ENCODE results near the gene CEP57.
A peak's percentile ranks its signal among the peaks of the same experiment; 100 is the strongest.
"Not testable (repeated sequence)": the region's sequence is repeated elsewhere in the genome, so short reads cannot be mapped to it uniquely, and the experiment has no call there.

The CEP57 gene

DNA sequence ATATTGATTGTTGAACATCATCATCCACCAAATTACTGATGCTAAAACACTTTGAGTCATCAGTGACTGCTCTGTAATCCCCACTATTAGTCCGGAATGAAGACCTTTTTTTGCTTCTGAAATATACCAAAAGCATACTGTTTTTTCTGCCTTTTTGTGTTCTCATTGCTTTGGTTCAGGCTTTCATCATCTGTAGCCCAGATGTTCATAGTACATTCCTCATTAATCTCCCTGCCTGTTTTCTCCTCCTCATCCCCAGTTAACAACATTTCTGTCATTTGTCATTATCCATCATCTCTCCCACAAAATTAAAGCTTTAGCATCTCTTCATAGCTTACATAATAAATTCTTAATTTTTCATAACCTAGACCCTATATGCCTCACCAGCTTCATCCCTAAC is 9.2 kb downstream of the CEP57 start:
- DNase-seq = no peak

DNA sequence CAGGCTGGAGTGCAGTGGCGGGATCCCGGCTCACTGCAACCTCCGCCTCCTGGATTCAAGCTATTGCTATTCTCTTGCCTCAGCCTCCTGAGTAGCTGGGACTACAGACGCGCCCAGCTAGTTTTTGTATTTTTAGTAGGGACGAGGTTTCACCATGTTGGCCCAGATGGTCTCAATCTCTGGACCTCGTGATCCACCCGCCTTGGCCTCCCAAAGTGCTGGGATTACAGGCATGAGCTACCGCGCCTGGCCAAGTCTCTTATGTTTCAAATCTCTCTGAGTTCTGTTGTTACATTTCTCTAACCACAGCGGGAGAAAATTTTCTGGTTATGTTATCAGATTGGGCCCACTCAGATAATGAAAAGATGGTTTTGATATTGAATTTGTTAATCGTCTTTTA is 10.1 kb downstream of the CEP57 start:
- DNase-seq = no peak

DNA sequence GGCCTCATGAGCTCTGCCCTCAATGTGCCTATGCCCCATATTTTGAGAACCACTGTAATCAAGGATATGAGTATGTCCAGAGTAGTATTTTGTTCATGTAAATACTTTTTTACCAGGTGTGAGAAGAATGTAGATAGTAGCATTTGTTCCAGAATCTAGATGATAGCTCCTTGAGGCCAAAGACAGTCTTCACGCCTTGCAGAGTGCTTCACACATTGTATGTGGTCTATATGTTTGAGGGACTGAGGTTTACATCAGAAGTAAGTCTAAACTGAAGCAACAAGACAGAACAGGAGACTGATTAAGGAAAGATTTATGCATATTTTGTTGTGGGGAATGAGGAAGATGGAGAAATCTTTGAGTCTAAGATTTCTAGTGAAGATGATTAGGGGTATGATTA is 12.5 kb downstream of the CEP57 start:
- no peak for DNase-seq

DNA sequence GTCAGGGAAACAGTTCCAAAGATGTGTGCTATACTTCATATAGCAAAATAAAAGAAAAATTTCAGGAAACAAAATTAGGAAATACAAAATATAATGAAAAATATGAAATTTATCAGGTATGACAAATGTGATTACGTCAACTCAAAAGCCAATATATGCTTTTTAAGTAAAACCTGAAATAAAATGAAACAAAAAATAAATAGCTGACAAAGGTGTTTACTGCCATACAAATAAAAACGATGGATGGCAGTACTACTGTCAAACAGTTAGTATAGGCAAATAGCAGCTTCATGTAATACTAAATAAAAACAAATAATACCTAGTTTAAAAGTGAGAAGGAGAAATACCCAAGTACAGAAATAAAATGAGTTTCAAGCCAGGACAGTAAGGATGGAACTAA is 13.7 kb downstream of the CEP57 start:
- no peak for DNase-seq

DNA sequence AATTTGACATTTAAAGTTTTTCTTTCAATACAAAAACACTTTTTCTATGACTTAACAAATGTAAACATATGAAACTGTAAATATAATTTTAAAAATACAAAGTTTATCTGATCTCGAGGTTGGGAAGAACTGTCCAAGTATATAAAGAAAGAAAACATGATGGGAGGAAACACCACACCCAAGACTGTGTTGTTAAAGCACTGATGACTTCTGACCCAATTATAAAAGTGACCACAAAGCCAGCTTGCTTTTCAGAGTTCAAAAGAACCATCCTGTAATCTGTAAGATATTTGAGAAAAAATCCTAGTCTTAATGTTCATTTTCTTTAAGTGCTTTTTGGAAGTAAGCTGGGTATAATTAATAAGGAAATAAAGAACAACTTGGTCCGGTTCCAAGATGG is 15.6 kb downstream of the CEP57 start:
- no peak for DNase-seq

DNA sequence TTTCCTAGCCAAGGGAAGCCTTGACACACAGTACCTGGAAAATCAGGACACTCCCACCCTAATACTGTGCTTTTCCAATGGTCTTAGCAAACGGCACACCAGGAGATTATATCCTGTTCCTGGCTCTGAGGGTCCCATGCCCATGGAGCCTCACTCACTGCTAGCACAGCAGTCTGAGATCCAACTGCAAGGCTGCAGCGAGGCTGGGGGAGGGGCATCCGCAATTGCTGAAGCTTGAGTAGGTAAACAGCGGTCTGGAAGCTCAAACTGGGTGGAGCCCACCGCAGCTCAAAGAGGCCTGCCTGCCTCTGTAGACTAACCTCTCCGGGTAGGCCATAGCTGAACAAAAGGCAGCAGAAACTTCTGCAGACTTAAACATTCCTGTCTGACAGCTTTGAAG is 16.2 kb downstream of the CEP57 start:
- not testable (repeated sequence) for DNase-seq

DNA sequence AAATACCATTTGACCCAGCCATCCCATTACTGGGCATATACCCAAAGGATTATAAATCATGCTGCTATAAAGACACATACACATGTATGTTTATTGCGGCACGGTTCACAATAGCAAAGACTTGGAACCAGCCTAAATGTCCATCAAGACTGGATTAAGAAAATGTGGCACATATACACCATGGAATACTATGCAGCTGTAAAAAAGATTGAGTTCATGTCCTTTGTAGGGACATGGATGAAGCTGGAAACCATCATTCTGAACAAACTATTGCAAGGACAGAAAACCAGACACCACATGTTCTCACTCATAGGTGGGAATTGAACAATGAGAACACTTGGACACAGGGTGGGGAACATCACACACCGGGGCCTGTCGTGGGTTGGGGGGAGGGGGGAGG is 20.8 kb downstream of the CEP57 start:
- DNase-seq = not testable (repeated sequence)

DNA sequence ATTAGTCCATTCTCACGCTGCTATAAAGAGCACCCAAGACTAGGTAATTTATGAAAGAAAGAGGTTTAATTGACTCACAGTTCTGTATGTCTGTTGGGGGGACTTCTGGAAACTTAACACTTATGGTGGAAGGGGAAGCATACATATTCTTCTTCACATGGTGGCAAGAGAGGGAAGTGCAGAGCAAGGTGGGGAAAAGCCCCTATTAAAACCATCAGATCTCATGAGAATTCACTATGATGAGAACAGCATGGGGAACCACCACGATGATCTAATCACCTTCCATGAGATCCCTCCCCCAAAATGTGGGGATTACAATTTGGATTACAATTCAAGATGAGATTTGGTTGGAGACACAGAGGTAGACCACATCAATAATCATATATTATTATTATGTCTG is 25.7 kb downstream of the CEP57 start:
- DNase-seq = no peak

DNA sequence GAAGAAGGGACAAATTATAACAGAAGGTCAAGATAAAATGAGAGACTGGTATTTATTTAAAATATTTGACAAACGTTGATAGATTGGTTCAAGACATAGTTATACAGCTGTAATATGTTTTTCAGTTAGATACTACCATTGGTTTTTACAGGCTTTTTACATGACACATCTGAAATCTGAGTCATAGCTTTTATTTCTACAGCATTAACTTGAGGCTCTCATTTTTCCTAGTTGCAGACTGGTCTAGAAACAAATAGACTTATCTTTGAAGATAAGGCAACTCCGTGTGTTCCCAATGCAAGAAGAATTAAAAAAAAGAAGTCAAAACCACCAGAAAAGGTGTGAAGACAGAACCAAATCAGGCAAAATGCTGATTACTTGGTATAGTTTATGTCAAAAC is 31.3 kb downstream of the CEP57 start:
- no peak for DNase-seq

DNA sequence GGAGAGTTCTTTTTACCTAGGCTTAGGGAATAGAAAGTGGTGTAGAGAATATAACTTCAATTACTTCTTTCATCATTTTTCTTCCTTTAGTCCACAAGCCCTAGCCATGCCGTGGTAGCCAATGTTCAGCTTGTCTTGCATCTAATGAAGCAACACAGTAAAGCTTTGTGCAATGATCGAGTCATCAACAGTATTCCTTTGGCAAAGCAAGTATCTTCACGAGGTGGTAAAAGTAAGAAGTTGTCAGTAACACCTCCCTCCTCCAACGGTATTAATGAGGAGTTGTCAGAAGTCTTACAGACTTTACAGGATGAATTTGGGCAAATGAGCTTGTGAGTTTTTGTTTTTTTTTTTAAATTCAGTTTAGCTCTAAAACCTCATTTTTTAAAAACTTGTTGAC is 37.4 kb downstream of the CEP57 start:
- DNase-seq = no peak

DNA sequence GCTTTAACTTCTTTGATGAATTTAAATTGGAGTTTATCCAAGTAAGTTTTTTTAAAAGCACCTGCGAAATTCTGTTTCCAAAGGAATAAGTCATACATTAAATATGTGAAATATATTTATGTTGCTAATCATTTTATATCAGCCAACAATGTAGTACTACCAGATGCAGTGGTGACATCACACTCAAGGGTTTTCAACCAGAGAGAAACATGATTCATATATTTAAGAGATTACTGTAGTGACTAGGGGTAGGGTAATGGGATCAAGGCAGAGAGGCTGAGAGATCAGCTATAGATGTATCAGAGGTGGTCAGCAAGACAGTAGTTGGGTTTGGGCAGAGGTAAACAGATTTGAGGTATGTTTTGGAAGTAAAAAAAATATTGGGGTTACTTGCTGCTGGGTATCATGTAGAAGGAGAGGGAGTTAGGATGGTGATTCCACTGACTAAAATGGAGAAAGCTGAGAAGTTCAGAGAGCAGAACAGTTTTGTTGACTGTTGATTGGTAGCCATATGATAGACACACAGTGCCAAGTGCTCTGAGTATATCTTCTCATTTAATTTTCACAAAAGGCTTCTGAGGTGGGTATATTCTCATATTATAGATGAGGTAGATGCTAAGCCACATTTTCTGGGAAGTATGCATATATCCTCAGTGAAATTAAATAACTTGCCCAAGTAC is 39.4 kb downstream of the CEP57 start:
- DNase-seq = no peak

DNA sequence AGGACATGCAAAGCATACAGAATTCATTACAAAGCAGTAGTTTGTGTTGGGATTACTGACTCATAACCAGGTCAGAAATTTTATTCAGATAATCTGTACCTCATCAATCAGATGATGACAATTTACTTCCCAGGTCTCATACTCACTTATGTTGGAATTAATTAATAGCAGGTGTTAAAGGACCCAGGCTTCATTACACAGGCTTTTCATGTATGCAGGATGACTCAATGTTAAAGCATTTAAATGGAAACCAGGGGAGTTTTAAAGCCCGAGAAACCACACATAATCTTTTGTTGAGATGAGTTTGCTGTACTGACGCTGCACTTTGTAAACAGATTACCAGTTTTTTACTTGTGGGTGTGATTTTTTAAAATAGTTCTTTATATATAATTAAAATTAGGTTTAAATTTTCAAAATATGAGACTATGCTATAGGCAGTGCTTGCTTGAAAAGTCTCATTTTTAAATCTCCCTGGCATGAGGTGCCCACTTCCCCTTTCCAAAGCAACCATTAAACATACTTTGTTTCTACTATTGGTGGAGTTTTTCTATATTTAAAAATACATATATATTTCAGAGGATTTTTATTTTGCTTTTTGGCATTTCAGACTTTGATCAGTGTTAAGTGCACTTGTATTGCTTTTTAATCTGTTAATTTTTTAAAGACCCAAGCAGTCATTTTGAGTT is 41.0 kb downstream of the CEP57 start:
- DNase-seq = no peak

DNA sequence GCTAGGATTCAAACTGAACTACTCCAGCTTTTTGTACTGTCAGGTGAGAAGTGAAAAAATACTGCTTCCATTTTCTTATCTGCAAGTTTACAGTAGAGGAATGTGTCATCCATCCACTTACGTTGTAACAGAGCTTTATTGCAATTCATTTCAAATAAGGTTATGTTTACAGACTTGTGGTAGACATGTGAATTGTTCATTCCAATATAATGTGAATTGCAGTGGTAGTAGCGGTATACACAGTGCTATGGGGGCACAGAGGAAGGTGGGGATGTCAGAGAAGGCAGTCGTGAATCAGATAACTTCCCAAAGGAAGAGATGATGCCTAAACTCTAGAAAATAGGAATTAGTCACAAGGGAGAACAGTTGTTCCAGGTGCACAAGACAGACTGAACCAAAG is 42.5 kb downstream of the CEP57 start:
- DNase-seq = no peak

DNA sequence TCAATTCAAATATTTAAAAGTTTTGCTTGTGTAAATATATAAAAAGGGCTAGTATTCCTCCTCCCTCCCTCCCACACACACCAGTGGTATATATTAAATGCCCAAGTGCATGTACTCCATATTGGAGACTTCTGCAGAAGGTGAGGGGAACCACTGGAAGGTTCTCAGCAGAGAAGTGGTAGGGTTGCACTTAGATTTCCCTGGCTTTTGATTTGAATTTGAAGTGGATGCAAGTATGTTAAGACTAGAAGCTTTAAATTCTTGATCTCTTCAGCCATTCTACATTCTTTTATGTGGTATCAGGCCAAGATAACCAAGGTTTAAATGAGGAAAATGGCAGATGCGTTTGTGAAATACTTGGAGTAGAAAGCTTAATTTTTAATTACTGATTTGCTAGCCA is 43.1 kb downstream of the CEP57 start:
- no peak for DNase-seq

DNA sequence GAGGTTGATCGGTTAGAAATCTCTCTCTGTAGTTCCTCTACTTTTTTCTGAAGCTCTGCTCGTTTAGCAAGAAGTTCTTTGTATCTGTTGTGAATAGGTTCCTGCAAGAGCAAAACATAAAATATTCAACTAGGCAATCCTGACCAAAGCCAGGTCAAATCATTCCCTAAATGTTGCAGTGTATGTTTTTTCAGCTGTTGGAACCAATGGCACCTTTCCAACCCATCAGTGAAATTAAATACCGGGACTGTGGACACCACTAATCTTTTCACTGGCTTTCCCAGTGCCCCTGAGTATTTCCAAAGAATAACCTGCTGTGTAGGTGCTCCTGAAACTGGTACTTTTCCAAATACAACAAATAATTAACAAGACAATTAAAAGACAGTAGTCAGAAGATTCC is 45.1 kb downstream of the CEP57 start:
- no peak for DNase-seq

DNA sequence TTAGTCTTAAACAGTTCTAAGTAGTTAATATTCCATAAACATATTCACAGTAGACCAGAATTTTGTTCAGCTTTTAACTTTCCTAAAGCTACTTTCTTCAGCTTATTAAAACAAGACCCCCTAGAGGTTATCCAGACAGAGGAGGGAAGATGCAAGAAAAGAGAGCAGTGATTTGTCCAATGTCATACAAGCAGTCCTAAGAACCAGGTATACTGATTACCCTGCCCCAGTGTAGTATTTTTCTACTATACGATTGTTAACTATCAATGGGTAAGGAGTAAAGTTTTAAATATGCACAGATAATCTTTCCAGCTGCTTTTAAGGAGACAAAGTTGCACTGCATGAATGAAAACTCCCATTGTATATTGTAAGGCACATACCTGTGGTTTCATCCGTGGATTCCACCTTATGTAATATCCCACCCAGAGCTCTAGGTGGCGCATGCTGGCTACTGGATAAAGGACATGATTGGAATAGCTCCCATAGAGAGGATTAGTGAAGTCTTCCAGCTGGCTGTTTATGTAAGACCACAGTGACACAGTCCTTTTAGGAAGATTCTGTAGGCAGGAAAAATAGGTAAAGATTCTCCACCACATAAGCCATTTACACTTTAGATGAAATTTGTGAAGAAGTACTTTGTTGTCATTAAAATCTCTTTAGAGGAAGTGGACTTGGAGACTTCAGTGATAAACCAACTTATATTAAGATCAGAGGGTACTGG is 45.6 kb downstream of the CEP57 start:
- peak; percentile 80 for DNase-seq

DNA sequence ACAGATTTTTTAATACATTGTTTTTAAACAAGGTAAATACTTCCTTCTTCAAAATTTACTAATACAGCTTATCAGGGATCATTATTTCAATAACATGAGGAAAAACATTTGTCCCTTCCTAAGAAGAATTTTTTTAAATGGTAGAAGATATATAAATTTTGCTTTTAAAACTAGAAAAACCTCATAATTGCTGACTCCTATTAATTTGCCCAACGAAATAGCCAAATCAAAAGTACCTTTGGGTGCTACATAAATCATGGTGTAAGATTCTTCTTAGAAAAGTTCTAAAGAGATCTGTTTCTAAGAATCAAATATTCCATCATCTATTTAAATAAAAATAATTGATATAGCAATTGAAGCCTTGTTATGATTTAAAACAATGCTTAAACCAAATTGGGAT is 54.9 kb downstream of the CEP57 start:
- DNase-seq = no peak

DNA sequence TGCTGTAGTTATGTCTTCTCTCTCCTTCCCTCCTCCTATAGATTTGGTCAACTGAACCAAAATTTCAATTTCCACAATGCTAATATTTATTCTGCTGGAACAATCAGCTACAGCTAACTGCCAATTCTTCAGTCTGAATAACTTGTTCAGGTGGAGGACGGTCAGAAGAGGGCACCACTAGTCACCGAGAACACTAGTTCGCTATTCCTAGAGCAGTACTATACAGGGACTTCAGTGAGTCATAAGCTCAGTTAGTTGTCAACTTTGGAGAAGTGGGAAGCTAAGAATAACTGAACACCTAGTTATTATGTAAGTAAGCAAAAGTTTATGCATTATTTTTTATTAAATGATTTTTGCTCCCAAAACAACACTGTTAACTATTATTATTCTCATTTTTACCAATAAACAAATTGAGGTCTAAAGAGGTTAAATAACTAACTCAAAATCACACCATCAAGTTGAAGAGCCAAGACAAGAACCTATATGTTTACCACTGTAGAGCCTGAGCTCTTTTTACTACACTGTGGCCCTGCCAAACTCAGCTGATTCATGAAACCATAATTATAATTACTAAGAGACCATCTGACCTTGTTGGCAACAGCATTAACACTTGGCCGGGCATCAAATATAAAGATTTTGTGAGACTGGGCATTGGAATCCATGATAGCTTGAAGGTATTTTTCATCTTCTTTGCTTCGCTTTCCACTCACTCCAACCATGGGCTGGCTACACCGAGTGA is 59.0 kb downstream of the CEP57 start:
- DNase-seq = peak; percentile 66

DNA sequence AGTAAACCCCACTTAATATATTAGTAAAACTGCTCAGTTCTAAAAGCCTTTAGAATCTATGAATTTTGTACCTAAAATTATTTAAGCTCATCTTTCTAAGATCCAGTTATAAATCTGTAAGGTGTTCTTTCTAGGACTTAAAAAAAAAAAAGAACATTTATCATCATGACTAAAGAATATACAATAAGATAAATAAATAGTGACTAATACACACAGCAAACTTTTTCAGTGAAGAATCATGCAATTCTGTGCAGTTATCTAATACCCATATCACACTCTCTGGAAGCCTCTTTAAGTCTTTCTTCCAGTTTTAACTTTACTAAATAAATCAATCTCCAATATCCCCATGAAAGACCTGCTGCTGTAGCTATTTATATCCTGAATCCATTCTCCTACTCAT is 59.8 kb downstream of the CEP57 start:
- no peak for DNase-seq

DNA sequence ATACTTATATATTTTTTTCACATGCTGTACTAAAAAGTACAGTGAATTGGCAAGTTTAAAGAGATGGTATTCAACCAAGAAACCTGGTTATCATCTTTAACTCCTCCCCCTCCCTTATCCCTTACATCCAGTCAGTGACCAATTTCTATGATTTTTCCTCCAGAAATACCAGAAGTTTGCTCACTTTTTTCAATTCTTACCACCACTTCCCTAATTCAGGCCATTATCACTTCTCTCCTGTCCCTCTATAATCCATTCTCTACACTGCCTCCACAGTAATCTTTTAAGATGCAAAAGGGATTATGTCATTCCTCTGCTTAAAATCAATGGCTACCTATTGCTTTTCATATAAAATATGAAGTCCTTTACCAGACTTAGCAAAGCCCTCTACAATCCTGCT is 62.8 kb downstream of the CEP57 start:
- DNase-seq = no peak

DNA sequence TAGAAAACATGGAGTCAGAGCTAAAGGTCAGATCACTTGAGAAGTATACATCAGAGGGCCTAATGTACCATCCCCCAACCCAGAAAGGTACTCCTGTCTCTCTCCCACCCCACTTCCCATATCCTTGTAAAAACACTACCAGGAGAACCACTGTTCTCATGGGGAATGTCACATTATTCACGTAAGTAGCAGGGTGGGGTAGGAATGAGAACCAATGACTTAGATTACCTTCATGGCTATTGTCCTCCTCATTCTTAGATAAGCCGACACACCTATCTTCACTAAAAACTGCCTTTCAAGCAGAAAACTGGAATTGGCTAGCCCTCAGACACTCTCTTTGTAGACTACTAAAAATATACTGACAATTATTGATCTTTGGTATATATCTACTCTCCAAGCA is 63.6 kb downstream of the CEP57 start:
- no peak for DNase-seq

DNA sequence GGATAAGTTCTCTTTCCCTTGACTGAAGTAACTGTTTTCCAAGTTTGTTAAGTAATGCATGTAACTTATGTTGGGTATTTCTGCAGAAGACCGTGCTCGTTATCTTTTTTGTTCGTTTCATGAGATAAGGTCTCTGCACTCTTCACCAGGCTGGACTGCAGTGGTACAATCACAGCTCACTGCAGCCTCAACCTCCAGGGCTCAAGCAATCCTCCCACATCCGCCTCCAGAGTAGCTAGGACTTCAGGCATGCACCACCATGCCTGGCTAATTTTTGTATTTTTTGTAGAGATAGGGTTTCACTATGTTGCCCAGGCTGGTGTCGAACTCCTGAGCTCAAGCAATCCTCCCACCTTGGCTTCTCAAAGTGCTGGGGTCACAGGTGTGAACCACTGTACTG is 64.1 kb downstream of the CEP57 start:
- not testable (repeated sequence) for DNase-seq

DNA sequence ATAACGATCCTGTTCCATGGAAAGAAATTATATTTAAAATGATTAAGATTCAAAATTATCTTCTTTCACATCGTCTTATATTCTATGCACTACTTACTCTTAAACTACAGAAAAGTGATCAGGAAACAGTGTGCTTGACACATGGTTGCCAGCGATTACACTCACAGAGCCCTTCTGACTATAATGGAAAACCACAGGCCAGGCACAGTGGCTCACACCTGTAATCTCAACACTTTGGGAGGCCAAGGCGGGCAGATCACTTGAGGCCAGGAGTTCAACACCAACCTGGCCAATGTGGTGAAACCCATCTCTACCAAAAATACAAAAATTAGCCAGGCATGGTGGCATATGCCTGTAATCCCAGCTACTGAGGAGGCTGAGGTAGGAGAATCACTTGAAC is 69.7 kb downstream of the CEP57 start:
- not testable (repeated sequence) for DNase-seq
